ENCODE measurements around the gene ARHGAP4. TPM values are rescaled to one million over a fixed set of nuclear protein-coding genes. Genes with fewer than 3 reads are reported as not detected.
A peak's percentile ranks its signal among the peaks of the same experiment; 100 is the strongest.

The ARHGAP4 gene
- total RNA-seq, 3 donors from 2014 or later (not counting 1 experiment from before 2014, with no cell fraction given): 352 to 398 (median 384) TPM

GRCh38 chrX:153885968-153886903, 39.8 kb downstream of the ARHGAP4 start, which contains the start of gene L1CAM:
TSS of gene L1CAM (minus strand) at chrX:153886173. CDS start at chrX:153875836, 10,337 bp downstream.
- DNase-seq (peak in 1 of 2 donors; percentile 47), ATAC-seq (peak in 2 of 3 donors; percentile 44 to 47)
- Mint-ChIP-seq H3K9me3 (no peaks in the 10 kb centered on the region), H3K27ac (no peak within 1 kb of the TSS), H3K36me3 (no peaks in the 10 kb centered on the region), H3K27me3 (ENCODE audit: low read depth in 2 of 2) (peaks cover 18 to 29% of the 10 kb centered on the region in 2 donors), H3K4me3 (peak within 1 kb of the TSS; percentile 35), H3K4me1 (no peaks in the 10 kb centered on the region)
- no peak within 1 kb of the TSS for H3K27ac ChIP-seq (ENCODE audit: low read length)
- no peaks in the 10 kb centered on the region for H3K36me3 ChIP-seq (ENCODE audit: control insufficient read depth, insufficient read depth, low read length)
- intact Hi-C loops (cut with micrococcal nuclease): no loop called here
- peaks cover 15% of the 10 kb centered on the region for H3K4me1 ChIP-seq (ENCODE audit: control insufficient read depth, insufficient read depth, low read length)
- 5% methylated on average over 63 of the region's 94 CpGs for WGBS (ENCODE audit: insufficient coverage)
- peaks cover 19% of the 10 kb centered on the region for H3K27me3 ChIP-seq (ENCODE audit: control insufficient read depth, insufficient read depth, low read length)
- TF ChIP-seq, protein P1, sequence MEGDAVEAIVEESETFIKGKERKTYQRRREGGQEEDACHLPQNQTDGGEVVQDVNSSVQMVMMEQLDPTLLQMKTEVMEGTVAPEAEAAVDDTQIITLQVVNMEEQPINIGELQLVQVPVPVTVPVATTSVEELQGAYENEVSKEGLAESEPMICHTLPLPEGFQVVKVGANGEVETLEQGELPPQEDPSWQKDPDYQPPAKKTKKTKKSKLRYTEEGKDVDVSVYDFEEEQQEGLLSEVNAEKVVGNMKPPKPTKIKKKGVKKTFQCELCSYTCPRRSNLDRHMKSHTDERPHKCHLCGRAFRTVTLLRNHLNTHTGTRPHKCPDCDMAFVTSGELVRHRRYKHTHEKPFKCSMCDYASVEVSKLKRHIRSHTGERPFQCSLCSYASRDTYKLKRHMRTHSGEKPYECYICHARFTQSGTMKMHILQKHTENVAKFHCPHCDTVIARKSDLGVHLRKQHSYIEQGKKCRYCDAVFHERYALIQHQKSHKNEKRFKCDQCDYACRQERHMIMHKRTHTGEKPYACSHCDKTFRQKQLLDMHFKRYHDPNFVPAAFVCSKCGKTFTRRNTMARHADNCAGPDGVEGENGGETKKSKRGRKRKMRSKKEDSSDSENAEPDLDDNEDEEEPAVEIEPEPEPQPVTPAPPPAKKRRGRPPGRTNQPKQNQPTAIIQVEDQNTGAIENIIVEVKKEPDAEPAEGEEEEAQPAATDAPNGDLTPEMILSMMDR (IDR thresholded peaks at IDR 0.05): no peak
- no peaks in the 10 kb centered on the region for H3K9me3 ChIP-seq (ENCODE audit: control insufficient read depth, insufficient read depth, low read length)
- no peak within 1 kb of the TSS for H3K4me3 ChIP-seq (ENCODE audit: low read length)

- TF ChIP-seq, protein P1 (IDR thresholded peaks at IDR 0.05): no peak
- Mint-ChIP-seq H3K4me1 (no peaks in the 10 kb centered on the region), H3K36me3 (no peaks in the 10 kb centered on the region), H3K4me3 (peak overlapping the region; percentile 6), H3K9me3 (no peaks in the 10 kb centered on the region), H3K27me3 (ENCODE audit: low read depth in 2 of 2) (peaks cover 18 to 29% of the 10 kb centered on the region in 2 donors), H3K27ac (no peak overlapping the region)
- peaks cover 15% of the 10 kb centered on the region for H3K4me1 ChIP-seq (ENCODE audit: control insufficient read depth, insufficient read depth, low read length)
- H3K27ac ChIP-seq (ENCODE audit: low read length): no peak overlapping the region
- no peak for ATAC-seq
- no peaks in the 10 kb centered on the region for H3K9me3 ChIP-seq (ENCODE audit: control insufficient read depth, insufficient read depth, low read length)
- DNase-seq: peak in 1 of 2 donors; percentile 20
- intact Hi-C loops (cut with micrococcal nuclease): no loop called here
- H3K27me3 ChIP-seq (ENCODE audit: control insufficient read depth, insufficient read depth, low read length): peaks cover 19% of the 10 kb centered on the region
- no peaks in the 10 kb centered on the region for H3K36me3 ChIP-seq (ENCODE audit: control insufficient read depth, insufficient read depth, low read length)
- 8% methylated on average over 25 of the region's 32 CpGs for WGBS (ENCODE audit: insufficient coverage)
- H3K4me3 ChIP-seq (ENCODE audit: low read length): no peak overlapping the region
Observed at GRCh38 chrX:153885208-153885787, 40.8 kb downstream of the ARHGAP4 start.

GRCh38 chrX:153884590-153884989, 41.5 kb downstream of the ARHGAP4 start:
- peaks cover 19% of the 10 kb centered on the region for H3K27me3 ChIP-seq (ENCODE audit: control insufficient read depth, insufficient read depth, low read length)
- H3K9me3 ChIP-seq (ENCODE audit: control insufficient read depth, insufficient read depth, low read length): no peaks in the 10 kb centered on the region
- ATAC-seq: no peak
- peak in 1 of 2 donors; percentile 30 for DNase-seq
- Mint-ChIP-seq H3K27me3 (ENCODE audit: low read depth in 2 of 2) (peaks cover 18 to 29% of the 10 kb centered on the region in 2 donors), H3K36me3 (no peaks in the 10 kb centered on the region), H3K4me3 (no peak overlapping the region), H3K27ac (no peak overlapping the region), H3K4me1 (no peaks in the 10 kb centered on the region), H3K9me3 (no peaks in the 10 kb centered on the region)
- TF ChIP-seq, protein P1 (IDR thresholded peaks at IDR 0.05): no peak
- no peak overlapping the region for H3K27ac ChIP-seq (ENCODE audit: low read length)
- no peaks in the 10 kb centered on the region for H3K36me3 ChIP-seq (ENCODE audit: control insufficient read depth, insufficient read depth, low read length)
- intact Hi-C loops (cut with micrococcal nuclease): no loop called here
- 46% methylated on average over 6 of the region's 6 CpGs for WGBS (ENCODE audit: insufficient coverage)
- peaks cover 15% of the 10 kb centered on the region for H3K4me1 ChIP-seq (ENCODE audit: control insufficient read depth, insufficient read depth, low read length)
- H3K4me3 ChIP-seq (ENCODE audit: low read length): no peak overlapping the region
